HG03196 (cell line): Measurements from ENCODE around the gene DAG1.
A peak's percentile ranks its signal among the peaks of the same experiment; 100 is the strongest.

Source experiments
- ATAC-seq: cut with Tn5 transposase; IDR thresholded peaks from one replicate; pipeline ENCODE4 v1.9.1; 2021; ENCODE audit not compliant: unreplicated experiment

DAG1 gene

DNA sequence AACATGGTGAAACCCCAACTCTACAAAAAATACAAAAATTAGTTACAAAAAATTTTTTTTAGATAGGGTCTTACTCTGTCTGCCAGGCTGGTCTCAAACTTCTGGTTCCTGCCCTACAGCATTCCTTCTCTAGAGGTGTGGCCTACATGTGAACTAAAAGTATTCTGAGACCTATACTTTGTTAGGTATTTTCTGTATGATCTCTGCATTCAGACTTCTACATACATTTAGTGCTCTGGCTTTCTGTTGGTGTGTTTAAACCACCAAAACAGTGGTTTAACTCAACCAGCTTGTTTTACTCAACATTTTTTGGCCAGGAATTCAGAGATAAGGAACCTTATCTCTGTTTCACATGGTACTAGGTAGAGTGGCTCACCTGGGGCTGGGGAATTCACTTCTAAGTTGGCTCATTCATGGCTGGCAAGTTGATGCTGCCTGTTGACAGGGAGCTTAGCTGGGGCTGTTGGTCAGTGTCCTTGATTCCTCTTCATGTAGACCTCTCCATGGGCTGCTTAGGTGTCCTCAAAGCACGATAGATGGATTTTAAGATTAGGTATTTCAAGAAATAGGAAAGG, 42.8 kb downstream of the DAG1 start:
- ATAC-seq = no peak

DNA sequence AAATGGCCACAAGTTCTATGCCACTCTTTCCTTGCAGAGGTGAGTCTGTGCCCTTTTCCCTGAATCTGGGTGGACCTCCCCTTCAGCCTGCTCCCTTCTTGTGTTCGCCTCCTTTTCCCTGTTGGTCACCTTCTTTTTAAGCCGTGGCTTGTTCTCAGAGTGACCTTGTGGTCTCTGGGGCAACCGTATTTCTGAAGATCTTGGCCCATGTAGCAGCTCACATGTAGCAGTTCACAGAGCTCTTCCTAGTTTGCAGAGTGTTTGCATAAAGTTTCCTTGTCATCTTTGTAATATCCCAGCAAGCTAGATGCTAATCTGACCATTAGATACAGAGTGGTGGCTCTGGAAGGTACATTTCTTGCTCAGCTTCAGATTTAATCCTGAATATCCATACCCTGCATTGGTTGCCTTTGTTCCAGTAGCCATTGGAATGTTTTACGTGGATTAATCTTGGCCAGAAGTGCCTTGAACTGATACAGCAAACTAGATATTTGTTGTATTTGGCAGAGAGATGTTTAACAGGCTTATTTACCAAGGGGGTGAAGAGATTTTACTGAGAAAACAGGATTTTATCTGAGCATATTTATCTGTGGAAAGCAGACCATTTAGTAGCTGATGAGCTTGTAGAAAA, 43.5 kb downstream of the DAG1 start:
- no peak for ATAC-seq

DNA sequence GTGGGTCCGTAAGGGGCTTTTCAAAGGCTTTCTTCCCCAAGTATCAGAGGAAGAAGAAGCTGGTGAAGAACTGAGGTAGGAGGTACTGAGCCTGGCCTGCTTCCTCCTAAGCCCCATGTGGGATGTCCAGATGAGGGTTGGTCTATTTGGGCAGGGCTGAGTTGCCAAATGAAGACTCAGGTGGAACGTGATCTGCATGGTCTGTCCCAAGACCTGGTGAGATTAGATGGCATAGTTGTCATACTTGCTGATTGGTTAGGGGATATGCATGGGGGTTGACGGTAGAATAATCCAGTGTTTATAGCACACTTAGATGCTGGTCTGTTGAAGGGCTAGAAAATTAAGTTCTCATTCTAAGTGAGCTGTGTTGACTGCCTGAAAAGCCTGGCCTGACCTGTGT, 47.9 kb downstream of the DAG1 start:
- ATAC-seq = no peak

DNA sequence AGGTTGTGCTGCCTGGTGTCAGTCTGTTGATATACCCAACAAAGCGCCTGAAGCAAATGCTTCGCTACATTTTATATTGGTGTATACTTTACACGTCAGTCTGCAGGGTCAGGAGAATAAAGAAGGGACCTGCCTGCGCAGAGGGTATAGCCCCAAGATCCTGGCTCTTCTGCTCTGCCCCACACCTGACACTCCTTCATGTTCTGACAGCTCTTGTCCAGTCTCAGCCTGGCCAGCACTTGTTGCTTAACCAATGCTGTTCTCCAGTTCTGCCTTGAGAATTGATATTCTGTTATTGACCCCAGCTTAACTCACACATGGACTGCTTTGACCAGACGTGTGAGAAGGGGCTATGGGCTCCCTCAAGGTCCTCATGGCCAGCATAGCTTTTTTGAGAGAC, 48.4 kb downstream of the DAG1 start:
- no peak for ATAC-seq

DNA sequence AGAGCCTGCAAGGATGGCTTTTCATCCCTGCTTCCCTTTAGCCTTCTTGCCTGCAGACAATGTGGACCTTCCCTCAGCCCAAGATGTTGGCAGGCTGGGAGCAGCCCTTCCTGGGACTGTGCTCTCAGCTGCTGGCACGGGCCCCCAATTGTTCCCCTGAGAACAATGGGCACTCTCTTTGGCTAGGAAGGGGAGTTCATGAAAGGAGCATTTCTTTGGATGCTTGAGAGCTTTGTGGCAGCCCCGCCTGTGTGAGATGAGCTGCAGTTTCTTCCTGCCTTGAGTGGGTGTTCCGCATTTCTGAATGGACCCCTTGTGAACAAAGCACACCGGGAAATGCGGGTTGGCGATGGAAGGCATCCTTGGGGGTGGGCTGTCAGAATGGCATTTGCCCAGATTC, 49.2 kb downstream of the DAG1 start:
- ATAC-seq = no peak

DNA sequence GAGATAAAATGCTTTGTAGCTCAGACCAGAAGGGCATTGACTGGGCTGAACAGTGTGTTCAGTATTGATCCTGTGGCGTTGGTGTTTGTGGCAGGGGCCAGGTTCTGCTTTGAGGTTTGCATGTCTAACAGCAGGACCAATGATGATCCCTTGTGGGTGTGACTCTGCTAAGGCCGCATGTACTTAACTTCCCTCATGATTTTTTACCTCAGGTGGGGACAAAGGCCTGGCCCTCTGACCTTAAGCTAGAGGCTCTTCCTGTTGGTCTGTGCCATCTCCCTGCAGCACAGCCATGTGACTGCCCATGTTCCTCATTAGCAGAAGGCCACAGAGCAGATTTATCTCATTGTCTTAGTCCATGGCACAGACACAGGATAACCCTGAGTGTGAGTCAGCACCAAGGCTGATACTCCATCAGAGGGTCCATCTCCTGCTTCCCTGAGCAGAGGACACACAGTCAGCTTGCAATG, 49.9 kb downstream of the DAG1 start:
- ATAC-seq = no peak

DNA sequence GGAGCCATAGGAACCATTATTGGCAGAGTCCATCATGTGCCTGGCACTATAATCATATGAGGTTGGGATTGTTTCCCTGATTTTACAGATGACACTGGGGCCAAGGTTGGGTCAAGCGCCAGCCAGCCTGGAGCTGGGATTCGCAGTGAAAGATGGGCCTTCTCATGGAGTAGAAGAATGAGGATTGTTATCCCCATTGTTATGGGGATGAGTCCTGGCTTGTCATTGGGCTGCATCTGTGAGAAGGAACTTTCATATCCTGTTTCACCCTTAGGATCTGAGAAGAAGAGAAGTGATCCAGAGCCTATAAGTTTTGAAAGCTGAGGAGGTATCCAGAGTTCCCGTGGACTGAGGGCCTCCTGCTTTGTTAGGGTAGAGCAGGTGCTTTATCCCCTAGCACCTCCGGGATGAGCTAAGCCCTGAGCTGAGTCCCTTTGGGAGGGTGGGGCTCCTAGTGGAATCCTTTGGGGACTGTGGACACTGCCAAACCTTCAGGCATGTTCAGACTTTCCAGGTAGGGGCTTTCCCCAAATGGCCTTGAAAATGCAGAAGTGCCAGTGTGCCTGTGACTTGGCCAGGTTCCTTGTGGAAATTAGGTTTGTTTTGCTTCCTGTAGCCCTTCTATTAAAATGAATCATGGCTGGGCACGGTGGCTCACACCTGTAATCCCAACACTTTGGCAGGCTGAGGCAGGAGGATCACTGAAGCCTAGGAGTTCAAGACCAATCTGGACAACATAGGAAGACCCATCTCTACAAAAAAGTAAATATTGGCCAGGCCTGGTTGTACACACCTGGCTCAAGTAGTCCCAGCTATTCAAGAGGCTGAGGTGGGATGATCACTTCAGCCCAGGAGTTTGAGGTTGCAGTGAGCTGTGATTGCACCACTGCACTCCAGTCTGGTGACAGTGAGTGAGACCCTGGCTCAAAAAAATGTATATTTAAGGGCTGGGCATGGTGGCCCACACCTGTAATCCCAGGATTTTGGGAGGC, 54.0 kb downstream of the DAG1 start:
- no peak for ATAC-seq

DNA sequence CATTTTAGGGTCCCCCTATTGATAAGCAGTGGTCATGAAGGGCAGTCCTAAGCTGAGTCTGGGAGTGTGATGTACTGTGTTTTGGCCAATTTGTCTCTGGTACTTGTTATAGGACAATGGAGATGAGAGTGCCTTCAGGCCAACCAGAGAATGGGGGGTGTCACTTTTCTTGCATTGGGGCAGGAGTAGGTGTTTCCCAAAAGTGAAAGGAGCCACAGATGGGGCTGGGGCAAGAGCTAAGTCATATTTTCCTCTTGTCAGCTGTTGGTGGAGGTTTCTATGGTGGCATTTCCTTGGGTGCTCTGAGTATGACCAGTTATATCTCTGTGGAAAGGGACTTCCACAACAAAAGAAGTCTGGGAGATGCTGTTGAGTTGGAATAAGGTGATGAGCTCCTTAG, 59.5 kb downstream of the DAG1 start:
- ATAC-seq = no peak

DNA sequence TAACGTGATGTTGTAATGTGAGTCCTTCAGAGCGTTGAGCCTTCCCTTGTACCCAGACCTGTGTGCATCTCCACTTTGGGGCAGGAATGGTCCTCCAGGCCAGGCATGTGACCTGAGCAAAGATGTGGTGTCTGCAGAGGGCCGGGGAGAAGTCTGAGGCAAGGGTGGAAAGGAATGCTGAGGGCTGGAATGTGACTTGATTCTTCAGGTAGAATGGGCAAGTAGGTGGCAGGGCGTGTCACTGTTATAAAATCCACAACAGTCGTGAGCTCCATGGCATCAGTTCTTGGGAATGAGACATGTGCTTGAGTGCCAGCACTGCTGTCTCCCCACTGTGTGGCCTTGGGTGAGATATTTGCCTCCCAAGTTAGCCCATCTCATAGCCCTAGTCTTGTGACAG, 60.2 kb downstream of the DAG1 start:
- no peak for ATAC-seq

DNA sequence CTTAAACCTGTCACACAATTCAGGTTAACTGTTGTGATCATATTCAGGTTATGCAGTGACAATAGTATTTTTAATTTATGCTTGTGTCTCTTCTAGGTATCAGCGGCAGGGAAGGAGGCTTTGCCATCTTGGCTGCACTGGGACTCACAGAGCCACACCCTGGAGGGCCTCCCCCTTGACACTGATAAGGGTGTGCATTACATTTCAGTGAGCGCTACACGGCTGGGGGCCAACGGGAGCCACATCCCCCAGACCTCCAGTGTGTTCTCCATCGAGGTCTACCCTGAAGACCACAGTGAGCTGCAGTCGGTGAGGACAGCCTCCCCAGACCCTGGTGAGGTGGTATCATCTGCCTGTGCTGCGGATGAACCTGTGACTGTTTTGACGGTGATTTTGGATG, 60.6 kb downstream of the DAG1 start:
- ATAC-seq = no peak

DNA sequence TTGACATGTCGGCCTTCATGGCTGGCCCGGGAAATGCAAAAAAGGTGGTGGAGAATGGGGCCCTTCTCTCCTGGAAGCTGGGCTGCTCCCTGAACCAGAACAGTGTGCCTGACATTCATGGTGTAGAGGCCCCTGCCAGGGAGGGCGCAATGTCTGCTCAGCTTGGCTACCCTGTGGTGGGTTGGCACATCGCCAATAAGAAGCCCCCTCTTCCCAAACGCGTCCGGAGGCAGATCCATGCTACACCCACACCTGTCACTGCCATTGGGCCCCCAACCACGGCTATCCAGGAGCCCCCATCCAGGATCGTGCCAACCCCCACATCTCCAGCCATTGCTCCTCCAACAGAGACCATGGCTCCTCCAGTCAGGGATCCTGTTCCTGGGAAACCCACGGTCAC, 61.2 kb downstream of the DAG1 start:
- no peak for ATAC-seq

DNA sequence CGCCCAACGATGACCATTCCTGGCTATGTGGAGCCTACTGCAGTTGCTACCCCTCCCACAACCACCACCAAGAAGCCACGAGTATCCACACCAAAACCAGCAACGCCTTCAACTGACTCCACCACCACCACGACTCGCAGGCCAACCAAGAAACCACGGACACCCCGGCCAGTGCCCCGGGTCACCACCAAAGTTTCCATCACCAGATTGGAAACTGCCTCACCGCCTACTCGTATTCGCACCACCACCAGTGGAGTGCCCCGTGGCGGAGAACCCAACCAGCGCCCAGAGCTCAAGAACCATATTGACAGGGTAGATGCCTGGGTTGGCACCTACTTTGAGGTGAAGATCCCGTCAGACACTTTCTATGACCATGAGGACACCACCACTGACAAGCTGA, 61.6 kb downstream of the DAG1 start:
- ATAC-seq = no peak

DNA sequence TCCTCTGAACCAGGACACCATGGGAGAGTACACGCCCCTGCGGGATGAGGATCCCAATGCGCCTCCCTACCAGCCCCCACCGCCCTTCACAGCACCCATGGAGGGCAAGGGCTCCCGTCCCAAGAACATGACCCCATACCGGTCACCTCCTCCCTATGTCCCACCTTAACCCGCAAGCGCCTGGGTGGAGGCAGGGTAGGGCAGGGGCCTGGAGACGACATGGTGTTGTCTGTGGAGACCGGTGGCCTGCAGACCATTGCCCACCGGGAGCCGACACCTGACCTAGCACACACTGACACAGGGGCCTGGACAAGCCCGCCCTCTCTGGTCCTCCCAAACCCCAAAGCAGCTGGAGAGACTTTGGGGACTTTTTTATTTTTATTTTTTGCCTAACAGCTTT, 63.0 kb downstream of the DAG1 start:
- no peak for ATAC-seq

DNA sequence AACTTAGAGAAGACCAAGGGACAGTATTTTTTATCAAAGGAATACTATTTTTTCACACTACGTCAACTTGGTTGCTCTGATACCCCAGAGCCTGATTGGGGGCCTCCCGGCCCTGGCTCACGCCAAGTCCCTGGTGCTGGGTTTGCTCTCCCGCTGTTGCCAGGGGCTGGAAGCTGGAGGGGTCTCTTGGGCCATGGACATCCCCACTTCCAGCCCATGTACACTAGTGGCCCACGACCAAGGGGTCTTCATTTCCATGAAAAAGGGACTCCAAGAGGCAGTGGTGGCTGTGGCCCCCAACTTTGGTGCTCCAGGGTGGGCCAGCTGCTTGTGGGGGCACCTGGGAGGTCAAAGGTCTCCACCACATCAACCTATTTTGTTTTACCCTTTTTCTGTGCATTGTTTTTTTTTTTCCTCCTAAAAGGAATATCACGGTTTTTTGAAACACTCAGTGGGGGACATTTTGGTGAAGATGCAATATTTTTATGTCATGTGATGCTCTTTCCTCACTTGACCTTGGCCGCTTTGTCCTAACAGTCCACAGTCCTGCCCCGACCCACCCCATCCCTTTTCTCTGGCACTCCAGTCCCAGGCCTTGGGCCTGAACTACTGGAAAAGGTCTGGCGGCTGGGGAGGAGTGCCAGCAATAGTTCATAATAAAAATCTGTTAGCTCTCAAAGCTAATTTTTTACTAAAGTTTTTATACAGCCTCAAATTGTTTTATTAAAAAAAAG, 63.9 kb downstream of the DAG1 start:
- ATAC-seq = no peak

DNA sequence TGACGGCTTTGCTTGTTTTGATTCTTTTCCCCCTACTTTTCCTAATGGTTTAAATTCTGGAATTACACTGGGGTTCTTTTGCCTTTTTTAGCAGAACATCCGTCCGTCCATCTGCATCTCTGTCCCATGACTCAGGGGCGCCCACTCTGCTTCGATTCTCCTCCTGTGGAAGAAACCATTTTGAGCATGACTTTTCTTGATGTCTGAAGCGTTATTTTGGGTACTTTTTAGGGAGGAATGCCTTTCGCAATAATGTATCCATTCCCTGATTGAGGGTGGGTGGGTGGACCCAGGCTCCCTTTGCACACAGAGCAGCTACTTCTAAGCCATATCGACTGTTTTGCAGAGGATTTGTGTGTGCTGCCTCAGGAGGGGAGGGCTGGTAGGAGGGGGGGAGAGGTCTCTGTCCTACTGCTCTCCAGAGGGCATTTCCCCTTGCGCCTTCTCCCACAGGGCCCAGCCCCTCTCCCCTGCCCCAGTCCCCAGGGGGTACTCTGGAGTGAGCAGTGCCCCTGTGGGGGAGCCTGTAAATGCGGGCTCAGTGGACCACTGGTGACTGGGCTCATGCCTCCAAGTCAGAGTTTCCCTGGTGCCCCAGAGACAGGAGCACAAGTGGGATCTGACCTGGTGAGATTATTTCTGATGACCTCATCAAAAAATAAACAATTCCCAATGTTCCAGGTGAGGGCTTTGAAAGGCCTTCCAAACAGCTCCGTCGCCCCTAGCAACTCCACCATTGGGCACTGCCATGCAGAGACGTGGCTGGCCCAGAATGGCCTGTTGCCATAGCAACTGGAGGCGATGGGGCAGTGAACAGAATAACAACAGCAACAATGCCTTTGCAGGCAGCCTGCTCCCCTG, 64.7 kb downstream of the DAG1 start:
- ATAC-seq = no peak

DNA sequence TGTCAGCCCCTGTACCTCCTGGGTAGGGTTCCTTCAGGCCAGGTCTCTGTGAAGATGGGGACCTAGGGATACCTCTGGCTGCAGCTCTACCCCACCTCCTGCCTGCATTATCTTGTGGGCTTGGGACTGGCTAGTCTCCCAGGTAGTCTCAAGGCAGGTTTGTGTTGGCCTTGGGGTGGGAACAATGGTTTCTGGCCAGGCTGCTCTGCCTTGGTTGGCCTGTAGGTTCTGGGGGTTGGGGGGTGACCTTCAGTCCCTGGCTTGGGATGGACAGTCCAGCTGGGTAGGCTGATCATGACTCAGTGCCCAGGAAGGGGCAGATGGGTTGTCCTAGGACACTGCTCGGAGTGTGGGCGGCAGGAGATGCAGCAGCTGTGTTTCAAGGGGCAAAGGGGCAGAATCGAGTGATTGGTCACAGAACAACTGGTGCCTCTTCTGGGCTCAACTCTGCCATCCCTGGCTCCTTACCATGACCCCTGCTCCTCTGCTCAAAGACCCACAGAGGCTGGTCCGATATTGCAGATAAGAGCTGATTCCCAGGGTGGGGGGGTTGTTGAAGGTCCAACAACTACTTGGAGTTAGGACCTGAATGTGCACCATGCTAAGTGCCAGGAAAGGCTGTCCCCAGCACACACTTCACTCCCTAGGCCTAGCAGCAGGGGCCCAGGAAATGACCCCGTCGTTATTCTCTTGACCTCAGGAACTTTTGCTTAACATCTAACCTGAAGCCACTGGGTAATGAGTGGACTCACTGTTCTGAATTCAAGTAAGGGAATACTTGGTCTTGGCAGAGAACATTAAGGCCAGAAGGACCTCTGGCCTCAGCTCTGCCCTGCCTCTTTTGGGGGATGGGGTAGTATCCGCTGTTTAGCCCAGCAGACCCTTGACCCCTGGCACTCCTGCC, 66.2 kb downstream of the DAG1 start:
- no peak for ATAC-seq

DNA sequence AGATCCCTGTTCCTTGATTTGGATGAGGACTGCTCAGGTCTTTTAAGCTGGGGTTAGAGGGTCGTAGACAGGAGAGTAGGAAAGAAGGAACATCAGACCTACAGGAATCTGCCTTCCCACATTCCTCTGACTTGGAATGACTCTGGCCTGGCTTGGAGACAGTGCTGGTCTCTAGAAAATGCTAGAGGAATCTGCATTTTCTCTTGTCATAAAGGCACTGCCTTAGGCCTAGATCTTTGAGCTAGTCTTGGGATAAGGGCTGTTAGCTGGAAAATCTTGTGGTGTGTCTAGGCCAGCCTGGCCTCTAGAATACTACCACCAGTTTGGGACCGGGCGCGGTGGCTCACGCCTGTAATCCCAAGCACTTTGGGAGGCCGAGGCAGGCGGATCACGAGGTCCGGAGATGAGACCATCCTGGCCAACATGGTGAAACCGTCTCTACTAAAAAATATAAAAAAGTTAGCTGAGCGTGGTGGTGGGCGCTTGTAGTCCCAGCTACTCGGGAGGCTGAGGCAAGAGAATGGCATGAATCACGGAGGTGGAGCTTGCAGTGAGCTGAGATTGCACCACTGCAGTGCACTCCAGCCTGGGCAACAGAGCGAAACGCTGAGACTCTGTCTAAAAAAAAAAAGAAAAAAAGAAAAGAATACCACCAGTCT, 66.9 kb downstream of the DAG1 start:
- no peak for ATAC-seq

DNA sequence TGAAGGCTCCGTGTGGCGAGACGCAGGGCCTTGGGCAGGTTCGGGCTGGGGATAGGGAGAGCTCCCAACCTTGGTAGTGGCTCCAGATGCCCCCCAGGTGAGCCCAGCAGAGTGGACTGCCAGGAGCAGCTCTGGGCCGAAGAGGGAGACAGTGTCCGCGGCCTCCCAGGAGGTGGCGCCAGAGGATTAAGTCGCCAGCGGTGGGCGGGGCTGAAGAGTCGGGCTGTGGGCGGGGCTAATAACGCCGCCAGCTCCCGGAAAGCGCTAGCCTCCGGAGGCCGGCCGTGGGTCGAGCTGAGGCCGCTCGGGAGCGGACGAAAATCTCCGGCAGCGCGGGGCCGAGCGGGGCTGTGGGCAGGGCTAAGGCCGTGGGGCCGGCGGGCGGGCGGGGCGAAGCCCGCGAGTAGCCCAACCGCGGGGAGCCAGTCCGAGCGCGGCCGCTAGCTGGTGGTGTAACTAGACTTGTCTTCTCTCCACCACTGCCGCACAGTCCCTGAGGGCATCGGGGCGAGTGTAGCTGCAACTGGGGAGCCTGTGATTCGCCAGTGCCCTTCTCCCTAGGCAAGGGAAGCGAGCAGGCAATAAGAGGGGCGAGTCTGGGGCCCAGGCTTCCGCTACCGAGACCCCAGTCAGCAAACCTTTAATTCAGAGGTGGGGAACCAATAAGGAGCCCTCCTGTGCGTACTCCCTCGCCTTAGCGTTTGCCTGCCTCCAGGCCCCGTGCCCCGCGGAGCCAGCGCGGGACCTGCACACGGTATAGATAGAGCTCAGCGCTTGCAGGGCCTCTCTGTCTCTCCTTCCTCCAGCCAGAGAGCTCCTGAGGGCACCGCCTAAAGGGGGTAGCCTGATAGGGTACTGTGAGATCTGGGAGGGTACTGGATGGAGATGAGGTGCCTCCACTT, 69.8 kb downstream of the DAG1 start:
- peak; percentile 88 for ATAC-seq
